ENCODE data around the gene GPR17. TPM values are rescaled to one million over a fixed set of nuclear protein-coding genes. Genes with fewer than 3 reads are reported as not detected.

The GPR17 gene
- total and polyA plus RNA-seq, 4 experiments from 2014 or later, result not detected

GRCh38 chr2:127641133-127641532, 4.8 kb upstream of the GPR17 start:
- no peaks in the 10 kb centered on the region for H3K9me3 ChIP-seq (ENCODE audit: control insufficient read depth in 1 of 2, low read length in 2 of 2)
- H3K36me3 ChIP-seq (ENCODE audit: insufficient read depth, low read length), result no peaks in the 10 kb centered on the region
- no peaks in the 10 kb centered on the region for H3K27me3 ChIP-seq (ENCODE audit: insufficient read depth, low read length)
- no peaks in the 10 kb centered on the region for H3K36me3 Mint-ChIP-seq
- DNase-seq, result peak in 1 of 5 donors; percentile 51
- H3K4me3 Mint-ChIP-seq, result peak overlapping the region in 7 of 8 donors; percentile 53 to 82 (median 66)
- ChIA-PET CTCF (ENCODE audit: partially characterized antibody) (interaction anchor here (1.0 to 6.2 kb wide), 3 partner anchors 10 to 61 kb away, joined by 3 to 69 read pairs (median 16); no protein-coding TSS in a partner anchor), POLR2A (ENCODE audit: partially characterized antibody) (interaction anchor here (1.6 to 2.3 kb wide), 2 partner anchors 61 to 115 kb away, joined by 7 to 9 read pairs; partner anchors contain the start of genes IWS1 and SFT2D3)
- H3K27ac Mint-ChIP-seq, result peak overlapping the region in 5 of 7 donors; percentile 65 to 91 (median 78)
- H3K27me3 Mint-ChIP-seq, result no peaks in the 10 kb centered on the region
- peak overlapping the region; percentile 61 for H3K27ac ChIP-seq (ENCODE audit: low read depth, low read length)
- H3K4me1 Mint-ChIP-seq, result peaks cover 13 to 68% (median 36%) of the 10 kb centered on the region in 4 donors
- no peaks in the 10 kb centered on the region for H3K9me3 Mint-ChIP-seq
- H3K4me1 ChIP-seq (ENCODE audit: insufficient read depth, low read length), result peaks cover 59% of the 10 kb centered on the region
- intact Hi-C loops (cut with micrococcal nuclease), result loop anchor here (10.0 kb wide), 1 partner anchor 296 kb away; no protein-coding TSS in a partner anchor
- peak overlapping the region; percentile 57 to 61 for H3K4me3 ChIP-seq (ENCODE audit: low read length in 2 of 2)

GRCh38 chr2:127641846-127642507, 4.0 kb upstream of the GPR17 start:
- H3K36me3 Mint-ChIP-seq, result no peaks in the 10 kb centered on the region
- peak overlapping the region in 5 of 7 donors; percentile 54 to 91 (median 75) for H3K27ac Mint-ChIP-seq
- POLR2A ChIA-PET (ENCODE audit: partially characterized antibody), result interaction anchor here (1.6 kb wide), 1 partner anchor 60 kb away, joined by 9 read pairs; the partner anchor contains the start of gene SFT2D3
- H3K36me3 ChIP-seq (ENCODE audit: insufficient read depth, low read length), result no peaks in the 10 kb centered on the region
- no peaks in the 10 kb centered on the region for H3K27me3 ChIP-seq (ENCODE audit: insufficient read depth, low read length)
- peak overlapping the region; percentile 57 to 61 for H3K4me3 ChIP-seq (ENCODE audit: low read length in 2 of 2)
- H3K4me1 Mint-ChIP-seq, result peaks cover 12 to 60% (median 34%) of the 10 kb centered on the region in 4 donors
- peak overlapping the region; percentile 29 to 82 (median 65) for H3K4me3 Mint-ChIP-seq
- intact Hi-C loops (cut with micrococcal nuclease), result loop anchor here (10.0 kb wide), 1 partner anchor 297 kb away; no protein-coding TSS in a partner anchor
- CTCF ChIA-PET (ENCODE audit: partially characterized antibody), result interaction anchor here (1.0 to 6.2 kb wide), 3 partner anchors 9 to 60 kb away, joined by 3 to 69 read pairs (median 16); no protein-coding TSS in a partner anchor
- peaks cover 51% of the 10 kb centered on the region for H3K4me1 ChIP-seq (ENCODE audit: insufficient read depth, low read length)
- H3K27me3 Mint-ChIP-seq, result no peaks in the 10 kb centered on the region
- no peaks in the 10 kb centered on the region for H3K9me3 ChIP-seq (ENCODE audit: control insufficient read depth in 1 of 2, low read length in 2 of 2)
- no peaks in the 10 kb centered on the region for H3K9me3 Mint-ChIP-seq
- peak overlapping the region; percentile 61 for H3K27ac ChIP-seq (ENCODE audit: low read depth, low read length)
- DNase-seq, result peak; percentile 36 to 55 (median 48)

GRCh38 chr2:127642706-127643438, 3.1 kb upstream of the GPR17 start:
- Histone ChIP-seq H3K9me3 (ENCODE audit: control insufficient read depth in 1 of 2, low read length in 2 of 2) (no peaks in the 10 kb centered on the region), H3K4me3 (ENCODE audit: low read length in 2 of 2) (no peak overlapping the region), H3K4me1 (ENCODE audit: insufficient read depth, low read length) (peaks cover 42% of the 10 kb centered on the region), H3K27ac (ENCODE audit: low read depth, low read length) (no peak overlapping the region), H3K36me3 (ENCODE audit: insufficient read depth, low read length) (no peaks in the 10 kb centered on the region), H3K27me3 (ENCODE audit: insufficient read depth, low read length) (no peaks in the 10 kb centered on the region)
- intact Hi-C loops (cut with micrococcal nuclease), result loop anchor here (10.0 kb wide), 1 partner anchor 298 kb away; no protein-coding TSS in a partner anchor
- ChIA-PET POLR2A (ENCODE audit: partially characterized antibody) (no interaction called here), CTCF (ENCODE audit: partially characterized antibody) (interaction anchor here (2.2 kb wide), 1 partner anchor 52 kb away, joined by 16 read pairs; no protein-coding TSS in a partner anchor)
- Mint-ChIP-seq H3K9me3 (no peaks in the 10 kb centered on the region), H3K27ac (peak overlapping the region; percentile 31 to 87 (median 54)), H3K36me3 (no peaks in the 10 kb centered on the region), H3K4me1 (peaks cover 10 to 52% (median 34%) of the 10 kb centered on the region in 4 donors), H3K27me3 (no peaks in the 10 kb centered on the region), H3K4me3 (peak overlapping the region in 2 of 8 donors; percentile 31 to 68)
- peak in 1 of 5 donors; percentile 17 for DNase-seq

GRCh38 chr2:127643439-127644065, 2.4 kb upstream of the GPR17 start:
- Mint-ChIP-seq H3K9me3 (no peaks in the 10 kb centered on the region), H3K27ac (peak overlapping the region in 6 of 7 donors; percentile 31 to 87 (median 64)), H3K4me3 (no peak overlapping the region), H3K4me1 (peaks cover 8 to 51% (median 32%) of the 10 kb centered on the region in 4 donors), H3K36me3 (no peaks in the 10 kb centered on the region), H3K27me3 (no peaks in the 10 kb centered on the region)
- Histone ChIP-seq H3K27me3 (ENCODE audit: insufficient read depth, low read length) (no peaks in the 10 kb centered on the region), H3K4me3 (ENCODE audit: low read length in 2 of 2) (no peak overlapping the region), H3K4me1 (ENCODE audit: insufficient read depth, low read length) (peaks cover 35% of the 10 kb centered on the region), H3K27ac (ENCODE audit: low read depth, low read length) (no peak overlapping the region), H3K9me3 (ENCODE audit: control insufficient read depth in 1 of 2, low read length in 2 of 2) (no peaks in the 10 kb centered on the region), H3K36me3 (ENCODE audit: insufficient read depth, low read length) (no peaks in the 10 kb centered on the region)
- intact Hi-C loops (cut with micrococcal nuclease), result loop anchor here (10.0 kb wide), 1 partner anchor 299 kb away; no protein-coding TSS in a partner anchor
- ChIA-PET CTCF (ENCODE audit: partially characterized antibody) (no interaction called here), POLR2A (ENCODE audit: partially characterized antibody) (no interaction called here)
- DNase-seq, result peak in 1 of 5 donors; percentile 20

- intact Hi-C loops (cut with micrococcal nuclease), result loop anchor here (10.0 kb wide), 1 partner anchor 300 kb away; no protein-coding TSS in a partner anchor
- Histone ChIP-seq H3K4me3 (ENCODE audit: low read length in 2 of 2) (no peak overlapping the region), H3K27me3 (ENCODE audit: insufficient read depth, low read length) (no peaks in the 10 kb centered on the region), H3K4me1 (ENCODE audit: insufficient read depth, low read length) (peaks cover 32% of the 10 kb centered on the region), H3K36me3 (ENCODE audit: insufficient read depth, low read length) (no peaks in the 10 kb centered on the region), H3K9me3 (ENCODE audit: control insufficient read depth in 1 of 2, low read length in 2 of 2) (no peaks in the 10 kb centered on the region), H3K27ac (ENCODE audit: low read depth, low read length) (no peak overlapping the region)
- H3K27ac Mint-ChIP-seq, result peak overlapping the region; percentile 12 to 66 (median 43)
- DNase-seq, result peak in 1 of 5 donors; percentile 18
- H3K4me1 Mint-ChIP-seq, result peaks cover 9 to 51% (median 30%) of the 10 kb centered on the region in 4 donors
- no peaks in the 10 kb centered on the region for H3K36me3 Mint-ChIP-seq
- no peak overlapping the region for H3K4me3 Mint-ChIP-seq
- CTCF ChIA-PET (ENCODE audit: partially characterized antibody), result interaction anchor here (2.9 kb wide), 1 partner anchor 53 kb away, joined by 6 read pairs; no protein-coding TSS in a partner anchor
- POLR2A ChIA-PET (ENCODE audit: partially characterized antibody), result no interaction called here
- no peaks in the 10 kb centered on the region for H3K9me3 Mint-ChIP-seq
- no peaks in the 10 kb centered on the region for H3K27me3 Mint-ChIP-seq
Observed at GRCh38 chr2:127644066-127645025, 1.6 kb upstream of the GPR17 start.

- no peaks in the 10 kb centered on the region for H3K9me3 ChIP-seq (ENCODE audit: control insufficient read depth in 1 of 2, low read length in 2 of 2)
- no peak overlapping the region for H3K4me3 Mint-ChIP-seq
- CTCF ChIA-PET (ENCODE audit: partially characterized antibody), result interaction anchor here (2.9 kb wide), 1 partner anchor 54 kb away, joined by 6 read pairs; no protein-coding TSS in a partner anchor
- no peaks in the 10 kb centered on the region for H3K36me3 Mint-ChIP-seq
- H3K4me1 ChIP-seq (ENCODE audit: insufficient read depth, low read length), result peaks cover 29% of the 10 kb centered on the region
- no peak overlapping the region for H3K27ac ChIP-seq (ENCODE audit: low read depth, low read length)
- H3K36me3 ChIP-seq (ENCODE audit: insufficient read depth, low read length), result no peaks in the 10 kb centered on the region
- H3K9me3 Mint-ChIP-seq, result no peaks in the 10 kb centered on the region
- no peak for DNase-seq
- H3K27me3 Mint-ChIP-seq, result no peaks in the 10 kb centered on the region
- POLR2A ChIA-PET (ENCODE audit: partially characterized antibody), result no interaction called here
- H3K4me1 Mint-ChIP-seq, result peaks cover 13 to 49% (median 30%) of the 10 kb centered on the region in 4 donors
- H3K27me3 ChIP-seq (ENCODE audit: insufficient read depth, low read length), result no peaks in the 10 kb centered on the region
- H3K27ac Mint-ChIP-seq, result peak overlapping the region in 6 of 7 donors; percentile 12 to 66 (median 42)
- H3K4me3 ChIP-seq (ENCODE audit: low read length in 2 of 2), result no peak overlapping the region
- intact Hi-C loops (cut with micrococcal nuclease), result loop anchor here (10.0 kb wide), 1 partner anchor 300 kb away; no protein-coding TSS in a partner anchor
Observed at GRCh38 chr2:127645026-127645394, 943 bp upstream of the GPR17 start.

All from CD4-positive, alpha-beta memory T cell (primary cell).